ENCODE results near the gene CCNB1IP1. TPM values are rescaled to one million over a fixed set of nuclear protein-coding genes. Genes with fewer than 3 reads are reported as not detected.
A peak's percentile ranks its signal among the peaks of the same experiment; 100 is the strongest.

The CCNB1IP1 gene
- total and polyA plus RNA-seq, 2 of the 8 experiments (the other 6 are each of a cell fraction or from before 2014, with no cell fraction given), result 173 to 277 TPM

- H3K56ac ChIP-seq (replicated peaks; ENCODE audit: insufficient read length, low read depth, low read length), result no peak overlapping the region
- no peak overlapping the region for H2AK5ac ChIP-seq (ENCODE audit: low read depth, low read length)
- H3K4me3 ChIP-seq (ENCODE audit: extremely low read depth in 1 of 4, insufficient read depth in 2 of 4, low read depth in 3 of 4, low read length in 4 of 4), result peak overlapping the region in 3 of 4 experiments; percentile 8 to 98 (median 85); a peak in 4 of 8 replicates
- H3K4me2 ChIP-seq (ENCODE audit: insufficient read depth in 1 of 2, low read depth in 2 of 2, low read length in 2 of 2), result peak overlapping the region; percentile 61 to 64
- peaks cover 0 to 3% (median 0%) of the 10 kb centered on the region in 4 experiments; a peak in 3 of 7 replicates for H3K4me1 ChIP-seq (replicated peaks in 1 of 4; ENCODE audit: control insufficient read depth in 3 of 4, insufficient read depth in 4 of 4, low read length in 3 of 4)
- H3K79me2 ChIP-seq (ENCODE audit: control insufficient read depth in 1 of 2, insufficient read depth in 2 of 2, low read length in 2 of 2), result peaks cover 23 to 50% of the 10 kb centered on the region in 2 experiments
- no peak for DNase-seq (ENCODE audit: low read depth in 1 of 2, low spot score in 2 of 2)
- H4K91ac ChIP-seq (replicated peaks; ENCODE audit: insufficient read length, low read length), result no peak overlapping the region
- no peak overlapping the region for H2BK15ac ChIP-seq (ENCODE audit: low read length)
- no peak overlapping the region for H3K18ac ChIP-seq (ENCODE audit: extremely low read depth, low read length)
- no peak overlapping the region for H3K14ac ChIP-seq (ENCODE audit: insufficient read length)
- no peak overlapping the region for H3K4ac ChIP-seq (replicated peaks; ENCODE audit: insufficient read length, low read depth, low read length)
- H3K36me3 ChIP-seq (ENCODE audit: control insufficient read depth in 2 of 4, insufficient read depth in 4 of 4, low read length in 3 of 4), result peaks cover 0 to 9% (median 8%) of the 10 kb centered on the region in 4 experiments; a peak in 5 of 8 replicates
- H2BK12ac ChIP-seq (ENCODE audit: low read depth, low read length), result no peak overlapping the region
- no peak overlapping the region for H2BK5ac ChIP-seq (ENCODE audit: low read depth, low read length)
- peak overlapping the region; percentile 16 for H4K5ac ChIP-seq (ENCODE audit: insufficient read length, low read depth, low read length)
- H2BK120ac ChIP-seq (replicated peaks; ENCODE audit: low read depth, low read length), result no peak overlapping the region
- H3K9me3 ChIP-seq (ENCODE audit: insufficient read depth in 2 of 2, low read depth in 1 of 2, low read length in 1 of 2), result no peaks in the 10 kb centered on the region
- H3K9ac ChIP-seq (replicated peaks in 1 of 4; ENCODE audit: extremely low read depth in 1 of 4, low read depth in 3 of 4, low read length in 3 of 4), result peak overlapping the region in 1 of 4 experiments; percentile 92; a peak in 1 of 7 replicates
- no peak overlapping the region for H2BK20ac ChIP-seq (ENCODE audit: low read length)
- POLR2A ChIA-PET (ENCODE audit: partially characterized antibody), result interaction anchor here (0.6 to 10.1 kb wide), 10 partner anchors 8 to 295 kb away, joined by 3 to 215 read pairs (median 5); partner anchors contain the start of genes APEX1 and PARP2
- H3K27ac ChIP-seq (ENCODE audit: low read depth, low read length), result peak overlapping the region; percentile 87
- H3K23ac ChIP-seq (ENCODE audit: insufficient read length), result no peak overlapping the region
- CTCF ChIA-PET (ENCODE audit: partially characterized antibody), result interaction anchor here (0.5 to 0.6 kb wide), 3 partner anchors 8 to 15 kb away, joined by 3 read pairs; no protein-coding TSS in a partner anchor
- H2AFZ ChIP-seq (ENCODE audit: low read length), result no peak overlapping the region
- H4K8ac ChIP-seq (ENCODE audit: extremely low read depth, insufficient read depth, low read length), result no peak overlapping the region
- no peak for FAIRE-seq
- 0 out of 2 replicates have a peak, but pooled peaks cover 2% of the 10 kb centered on the region for H3K23me2 ChIP-seq (ENCODE audit: low read depth, low read length)
- no peaks in the 10 kb centered on the region for H3K27me3 ChIP-seq (replicated peaks in 1 of 4; ENCODE audit: control insufficient read depth in 3 of 4, extremely low read depth in 1 of 4, insufficient read depth in 3 of 4, low read length in 3 of 4)
- 26% methylated on average over 3 of the region's 3 CpGs; no CpG with 5 or more reads in 1 of the 2 experiments for WGBS, 2 experiments (ENCODE audit: extremely low coverage in 1 of 2, insufficient coverage in 1 of 2, insufficient read length in 1 of 2, insufficient replicate concordance in 2 of 2, low coverage in 1 of 2, low lambda C conversion rate in 2 of 2, missing lambda C conversion rate in 1 of 2)
- no peaks in the 10 kb centered on the region for H3K79me1 ChIP-seq (ENCODE audit: low read depth, low read length)
- peaks cover 1 to 2% of the 10 kb centered on the region in 2 experiments for H4K20me1 ChIP-seq (replicated peaks in 1 of 2; ENCODE audit: control insufficient read depth in 1 of 2, insufficient read depth in 2 of 2, low read length in 2 of 2)
- TF ChIP-seq TCF12 (IDR thresholded peaks at IDR 0.05; ENCODE audit: low read depth, low read length), result no peak
- no peak for TF ChIP-seq TEAD4 (IDR thresholded peaks at IDR 0.05; ENCODE audit: low read depth, low read length)
- no peak for TF ChIP-seq HDAC6 (IDR thresholded peaks at IDR 0.05; ENCODE audit: low read depth, low read length)
- TF ChIP-seq MAX (IDR thresholded peaks at IDR 0.05), result no peak
- no peak for TF ChIP-seq USF2 (IDR thresholded peaks at IDR 0.05; ENCODE audit: low read length)
- TF ChIP-seq RBBP5 (IDR thresholded peaks at IDR 0.05; ENCODE audit: borderline replicate concordance, low read depth, low read length), result no peak
- TF ChIP-seq CEBPB (IDR thresholded peaks at IDR 0.05; ENCODE audit: low read depth, low read length), result no peak
- TF ChIP-seq ASH2L (IDR thresholded peaks at IDR 0.05; ENCODE audit: low read length), result no peak
- no peak for TF ChIP-seq FOSL1 (IDR thresholded peaks at IDR 0.05; ENCODE audit: insufficient read depth, low read depth, low read length)
Measured at GRCh38 chr14:20333494-20333841, 389 bp upstream of the CCNB1IP1 start.
